Astrocyte of the hippocampus (primary cell): Measurements from ENCODE around the gene ATG5.

Source experiments
- DNase-seq: peaks from one replicate; pipeline ENCODE4 v3.0.0; 2011; ENCODE audit warnings: low read depth, low spot score

The ATG5 gene

DNA sequence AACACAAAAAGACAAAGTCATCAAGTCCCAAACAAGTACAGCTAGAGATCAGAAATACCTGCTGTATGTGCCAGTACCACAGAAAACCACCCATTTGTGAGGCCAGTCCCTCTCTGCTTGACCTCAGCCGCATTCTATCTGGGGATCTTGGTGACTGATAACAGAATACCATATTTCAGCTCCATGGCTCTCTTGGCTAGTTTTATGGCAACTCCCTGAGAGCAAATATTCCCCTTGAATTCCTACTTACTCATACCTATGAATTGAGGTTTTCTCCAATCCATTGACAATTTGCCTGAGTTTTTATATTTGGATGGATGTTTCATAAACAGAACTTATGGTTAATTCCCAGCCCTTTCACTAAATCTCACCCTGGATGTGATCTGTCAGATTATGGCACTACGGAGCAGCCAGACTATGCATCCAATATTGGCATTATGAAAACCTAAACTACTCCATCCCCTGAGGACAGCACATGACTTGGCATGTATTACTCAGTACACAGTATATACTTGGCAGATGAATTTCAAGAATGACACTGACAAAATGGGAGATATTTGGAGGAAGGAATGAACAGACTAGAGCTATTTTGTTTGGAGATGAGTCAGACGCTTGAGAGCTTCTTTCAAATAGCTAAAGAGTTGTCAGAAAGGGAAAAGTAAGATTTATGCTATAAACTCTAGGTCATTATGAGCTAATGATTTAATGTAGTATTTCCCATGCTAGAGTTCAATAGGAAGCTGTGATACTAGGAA, 143.7 kb downstream of the ATG5 start:
- peak; percentile 47 for DNase-seq

GRCh38 chr6:106180208-106180607, 145.4 kb downstream of the ATG5 start:
- no peak for DNase-seq

DNA sequence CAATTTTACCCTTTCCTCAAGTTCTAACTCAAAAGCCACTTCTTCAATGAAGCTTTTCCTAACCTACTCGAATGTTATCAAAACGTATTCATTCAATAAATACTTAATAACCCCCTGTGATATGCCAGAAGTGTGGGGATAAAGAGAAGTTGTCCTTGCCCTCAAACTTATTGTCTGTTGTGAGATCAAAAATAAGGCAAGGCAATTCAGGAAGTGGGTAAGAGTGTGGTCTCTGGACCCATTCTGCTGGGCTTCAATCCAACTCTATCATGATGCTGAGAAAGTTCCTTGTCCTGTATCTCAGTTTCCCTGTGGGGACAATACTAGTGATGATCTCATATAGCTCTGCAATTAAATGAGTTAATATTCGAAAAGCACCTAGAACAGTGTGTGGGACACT, 146.7 kb downstream of the ATG5 start:
- DNase-seq, result no peak

- no peak for DNase-seq
Observed at GRCh38 chr6:106177786-106178185, 147.8 kb downstream of the ATG5 start.

GRCh38 chr6:106173124-106173879, 152.3 kb downstream of the ATG5 start:
- DNase-seq, result no peak

GRCh38 chr6:106170030-106170791, 155.3 kb downstream of the ATG5 start:
- DNase-seq, result no peak

- DNase-seq, result no peak
Observed at GRCh38 chr6:106169517-106169916, 156.0 kb downstream of the ATG5 start.

- no peak for DNase-seq
Observed at GRCh38 chr6:106168097-106168888, 157.3 kb downstream of the ATG5 start.

- DNase-seq, result no peak
Observed at GRCh38 chr6:106167096-106167814, 158.3 kb downstream of the ATG5 start.

DNA sequence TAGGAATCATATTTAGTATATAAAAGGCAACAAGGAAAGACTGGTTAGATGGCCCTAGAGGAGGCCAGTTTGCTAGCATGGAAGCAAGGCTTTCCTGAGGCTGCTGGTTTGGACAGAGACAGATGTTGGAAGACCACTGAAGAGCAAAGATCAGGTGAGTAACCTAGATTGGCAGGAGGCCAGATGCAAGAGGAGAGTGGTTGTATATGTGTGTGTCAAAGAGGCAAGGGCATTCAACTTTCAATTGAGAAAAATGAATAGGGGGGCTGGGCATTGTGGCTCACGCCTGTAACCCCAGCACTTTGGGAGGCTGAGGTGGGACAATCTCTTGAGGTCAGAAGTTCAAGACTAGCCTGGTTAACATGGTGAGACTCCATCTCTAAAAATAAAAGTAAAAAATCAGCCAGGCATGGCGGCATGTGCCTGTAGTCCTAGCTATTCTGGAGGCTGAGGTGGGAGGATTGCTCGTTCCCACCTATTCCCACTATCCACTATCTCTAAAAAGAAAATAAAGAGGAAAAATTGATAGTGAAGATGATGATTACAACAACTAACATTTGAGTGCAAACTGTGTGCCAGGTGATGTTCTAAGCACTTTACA, 159.6 kb downstream of the ATG5 start:
- DNase-seq, result no peak

GRCh38 chr6:106163966-106164877, 161.3 kb downstream of the ATG5 start:
- no peak for DNase-seq

DNA sequence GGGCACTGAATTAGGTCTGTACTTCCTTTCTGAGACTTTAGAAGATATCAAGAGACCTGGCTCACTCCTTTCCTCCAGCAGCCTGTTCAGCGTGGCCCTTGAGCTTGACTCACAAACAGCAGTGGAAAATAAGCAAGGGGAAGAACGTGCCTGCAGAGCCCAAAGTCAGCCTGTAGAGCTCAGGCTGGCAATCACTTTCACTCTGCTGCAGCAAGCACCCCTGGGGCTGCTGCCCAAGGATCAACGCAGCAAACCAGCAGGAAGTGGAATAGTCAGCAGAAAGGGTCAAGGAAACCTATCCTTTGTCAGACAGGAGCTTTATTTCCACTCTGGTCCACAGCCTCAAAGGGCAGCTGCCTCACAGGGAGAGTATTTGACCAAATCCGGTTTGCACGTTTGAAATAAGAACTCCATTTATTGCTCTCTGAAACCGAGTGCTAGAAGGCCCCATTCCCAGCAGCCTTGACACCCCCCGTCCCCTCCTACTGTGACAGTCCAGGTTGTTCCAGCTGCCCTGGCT, 162.1 kb downstream of the ATG5 start:
- DNase-seq, result peak; percentile 64

DNA sequence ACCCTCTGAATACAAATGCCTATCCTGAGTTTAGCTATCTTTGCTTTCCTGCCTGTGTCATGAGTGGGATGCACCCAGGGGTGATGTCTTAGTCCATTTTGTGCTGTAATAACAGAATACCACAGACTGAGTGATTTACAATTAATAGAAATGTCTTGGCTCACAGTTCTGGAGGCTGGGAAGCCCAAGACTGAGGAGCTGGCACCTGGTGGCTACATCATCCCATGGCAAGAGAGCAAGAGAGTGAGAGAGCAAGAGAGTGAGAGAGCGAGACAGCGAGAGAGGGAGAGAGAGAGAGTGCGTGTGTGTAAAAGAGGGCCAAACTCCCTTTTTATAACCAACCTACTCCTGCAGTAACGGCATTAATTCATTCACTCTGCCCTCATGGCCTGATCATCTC, 162.6 kb downstream of the ATG5 start:
- DNase-seq, result no peak

DNA sequence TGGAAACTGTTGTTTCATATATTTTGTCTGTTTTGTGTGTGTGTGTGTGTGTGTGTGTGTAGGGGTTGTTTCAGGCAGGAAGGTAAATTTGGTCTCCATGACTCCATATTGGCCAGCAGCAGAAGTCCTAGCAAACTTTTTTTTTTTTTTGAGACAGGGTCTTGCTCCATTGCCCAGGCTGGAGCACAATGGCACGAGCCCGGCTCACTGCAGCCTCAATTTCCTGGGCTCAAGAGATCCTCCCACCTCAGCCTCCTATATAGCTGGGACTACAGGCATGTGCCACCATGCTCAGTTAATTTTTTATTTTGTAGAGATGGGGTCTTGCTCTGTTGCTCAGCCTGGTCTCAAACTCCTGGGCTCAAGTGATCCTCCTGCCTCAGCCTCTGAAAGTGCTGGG, 163.7 kb downstream of the ATG5 start:
- no peak for DNase-seq

GRCh38 chr6:106161311-106161874, 164.2 kb downstream of the ATG5 start:
- no peak for DNase-seq

- DNase-seq, result no peak
Observed at GRCh38 chr6:106160189-106160588, 165.4 kb downstream of the ATG5 start.

- DNase-seq, result peak; percentile 96
Observed at GRCh38 chr6:106159531-106159940, 166.0 kb downstream of the ATG5 start.

- peak; percentile 43 for DNase-seq
Observed at GRCh38 chr6:106158816-106159215, 166.7 kb downstream of the ATG5 start.

DNA sequence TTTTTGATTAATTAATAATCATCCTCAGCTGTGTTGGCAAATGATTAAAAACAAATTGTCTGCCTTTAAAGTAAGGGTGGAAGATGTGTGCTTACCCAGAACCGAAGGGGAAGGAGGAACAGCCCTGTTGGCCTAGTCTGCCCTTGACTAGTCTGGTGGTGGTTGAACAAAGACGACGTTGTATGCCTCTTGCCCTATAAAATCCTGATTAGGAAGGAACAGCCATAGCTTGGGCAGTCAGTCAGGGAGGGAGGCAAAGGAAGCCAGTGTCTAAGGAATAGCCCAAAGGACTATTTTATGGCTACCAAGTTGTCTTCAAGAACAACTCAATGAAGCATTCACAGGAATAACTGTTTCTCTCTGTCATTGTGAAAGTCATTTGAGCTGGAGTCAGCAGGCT, 168.7 kb downstream of the ATG5 start:
- no peak for DNase-seq
